ENCODE measurements around the gene LUZP2.

- TF ChIP-seq CBX8 (IDR thresholded peaks at IDR 0.05; ENCODE audit: borderline replicate concordance, low read depth, low read length) = no peak
- no peak for TF ChIP-seq EP300 (IDR thresholded peaks at IDR 0.05; ENCODE audit: borderline replicate concordance in 1 of 2, low read depth in 2 of 2, low read length in 2 of 2)
- no peak for TF ChIP-seq NRF1 (IDR thresholded peaks at IDR 0.05; ENCODE audit: low read depth, low read length)
- no peak for TF ChIP-seq POLR2A (IDR thresholded peaks at IDR 0.05; ENCODE audit: control extremely low read depth in 1 of 2, low read depth in 2 of 2, low read length in 2 of 2)
- TF ChIP-seq, protein P1, sequence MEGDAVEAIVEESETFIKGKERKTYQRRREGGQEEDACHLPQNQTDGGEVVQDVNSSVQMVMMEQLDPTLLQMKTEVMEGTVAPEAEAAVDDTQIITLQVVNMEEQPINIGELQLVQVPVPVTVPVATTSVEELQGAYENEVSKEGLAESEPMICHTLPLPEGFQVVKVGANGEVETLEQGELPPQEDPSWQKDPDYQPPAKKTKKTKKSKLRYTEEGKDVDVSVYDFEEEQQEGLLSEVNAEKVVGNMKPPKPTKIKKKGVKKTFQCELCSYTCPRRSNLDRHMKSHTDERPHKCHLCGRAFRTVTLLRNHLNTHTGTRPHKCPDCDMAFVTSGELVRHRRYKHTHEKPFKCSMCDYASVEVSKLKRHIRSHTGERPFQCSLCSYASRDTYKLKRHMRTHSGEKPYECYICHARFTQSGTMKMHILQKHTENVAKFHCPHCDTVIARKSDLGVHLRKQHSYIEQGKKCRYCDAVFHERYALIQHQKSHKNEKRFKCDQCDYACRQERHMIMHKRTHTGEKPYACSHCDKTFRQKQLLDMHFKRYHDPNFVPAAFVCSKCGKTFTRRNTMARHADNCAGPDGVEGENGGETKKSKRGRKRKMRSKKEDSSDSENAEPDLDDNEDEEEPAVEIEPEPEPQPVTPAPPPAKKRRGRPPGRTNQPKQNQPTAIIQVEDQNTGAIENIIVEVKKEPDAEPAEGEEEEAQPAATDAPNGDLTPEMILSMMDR (IDR thresholded peaks at IDR 0.05; ENCODE audit: control extremely low read depth in 1 of 3, insufficient read depth in 1 of 3, low read depth in 1 of 3, low read length in 3 of 3) = no peak
- TF ChIP-seq CHD2 (IDR thresholded peaks at IDR 0.05; ENCODE audit: low read length) = no peak
- no peak for TF ChIP-seq SIN3A (conservative IDR thresholded peaks at IDR 0.05 in 1 of 2, IDR thresholded peaks at IDR 0.05 in 1 of 2; ENCODE audit: low read depth in 1 of 2, low read length in 2 of 2)
- TF ChIP-seq CREB1 (IDR thresholded peaks at IDR 0.05) = no peak
Observed at GRCh38 chr11:24567380-24567779, 70.5 kb downstream of the LUZP2 start.

Data from H1 (cell line).